ENCODE results near the gene ALDH1A2. TPM values are rescaled to one million over a fixed set of nuclear protein-coding genes. Genes with fewer than 3 reads are reported as not detected.
"Not testable (repeated sequence)": the region's sequence is repeated elsewhere in the genome, so short reads cannot be mapped to it uniquely, and the experiment has no call there.

The ALDH1A2 gene
- total RNA-seq = 10 to 100 TPM in 1 of 2 donors, 1 to 10 TPM in 1; 5.9 to 10.0 TPM
- polyA plus RNA-seq = 10 to 100 TPM in 1 of 2 donors, 1 to 10 TPM in 1; 3.8 to 15.1 TPM
- long read RNA-seq, donor 1, full-length matches to known transcripts = 11 of 19 reads
- long read RNA-seq, donor 1, partial matches to known transcripts = 3 of 19 reads
- long read RNA-seq, donor 1, other reads (novel, unspliced or antisense) = 5 of 19 reads
- long read RNA-seq, donor 2, full-length matches to known transcripts = 8 of 10 reads
- long read RNA-seq, donor 2, partial matches to known transcripts = 0 of 10 reads
- long read RNA-seq, donor 2, other reads (novel, unspliced or antisense) = 2 of 10 reads

DNA sequence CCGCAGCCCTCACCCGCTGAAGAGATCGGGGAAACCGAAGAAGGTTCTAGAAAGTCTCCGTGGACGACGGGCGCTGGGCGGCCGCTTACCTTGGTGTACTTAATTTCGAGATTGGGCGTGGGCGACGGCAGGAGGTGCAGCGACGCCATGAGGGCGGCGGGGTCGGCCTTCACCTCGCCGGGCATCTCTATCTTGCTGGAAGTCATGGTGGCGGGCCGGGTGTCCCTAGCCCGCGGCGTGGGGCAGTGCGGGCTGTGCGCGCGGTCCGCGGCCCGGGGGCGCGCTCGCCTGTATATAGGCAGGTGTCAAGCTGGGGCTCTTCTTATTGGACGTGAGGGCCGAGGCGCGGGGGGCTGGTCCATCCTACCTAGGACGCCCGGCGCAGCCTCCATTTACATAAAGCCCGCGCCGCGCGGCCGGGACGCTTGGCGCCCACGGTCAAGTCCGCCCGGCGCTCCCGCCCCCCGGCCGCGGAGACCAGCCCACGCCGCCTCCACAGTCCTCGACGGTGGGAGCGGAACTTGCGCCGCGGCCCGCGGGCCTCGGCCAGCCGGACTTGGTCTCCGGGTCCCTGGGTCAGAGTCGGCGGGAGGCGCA lies at the start of gene ALDH1A2:
TSS of gene ALDH1A2 (minus strand) at position 267 of the 597 bp plus-strand sequence. CDS start at position 206, 61 bp downstream.
- Histone ChIP-seq H3K9me3 (ENCODE audit: control insufficient read depth, low read length) (no peaks in the 10 kb centered on the region), H3K4me3 (ENCODE audit: low read length in 2 of 2) (peak within 1 kb of the TSS in 1 of 2 donors; percentile 23), H3K27me3 (ENCODE audit: control insufficient read depth in 1 of 2, insufficient read depth in 2 of 2, low read length in 1 of 2) (no peaks in the 10 kb centered on the region), H3K27ac (ENCODE audit: low read depth in 1 of 2, low read length in 2 of 2) (no peak within 1 kb of the TSS), H3K4me1 (ENCODE audit: control insufficient read depth in 1 of 2, insufficient read depth in 2 of 2, low read length in 2 of 2) (no peaks in the 10 kb centered on the region), H3K36me3 (ENCODE audit: control insufficient read depth in 1 of 2, insufficient read depth in 2 of 2, low read length in 1 of 2) (no peaks in the 10 kb centered on the region)
- intact Hi-C loops (cut with DNase I) = loop anchor here (5.0 to 10.0 kb wide), 7 partner anchors 201 to 503 kb away; no protein-coding TSS in a partner anchor
- DNase-seq (peak; percentile 47 to 77), ATAC-seq (ENCODE audit: low FRiP score) (peak; percentile 46)
- 2 to 3% methylated on average over 74 to 75 of the region's 75 CpGs for WGBS, 2 donors

GRCh38 chr15:58114812-58115211 lies 49.3 kb upstream of the ALDH1A2 start:
- H3K4me1 ChIP-seq (ENCODE audit: control insufficient read depth in 1 of 2, insufficient read depth in 2 of 2, low read length in 2 of 2) = no peaks in the 10 kb centered on the region
- DNase-seq (no peak), ATAC-seq (ENCODE audit: low FRiP score) (no peak)
- H3K27me3 ChIP-seq (ENCODE audit: control insufficient read depth in 1 of 2, insufficient read depth in 2 of 2, low read length in 1 of 2) = peaks cover 0 to 1% of the 10 kb centered on the region in 2 donors
- no peaks in the 10 kb centered on the region for H3K9me3 ChIP-seq (ENCODE audit: control insufficient read depth, low read length)
- H3K27ac ChIP-seq (ENCODE audit: low read depth in 1 of 2, low read length in 2 of 2) = no peak overlapping the region
- intact Hi-C loops (cut with DNase I) = no loop called here
- no peaks in the 10 kb centered on the region for H3K36me3 ChIP-seq (ENCODE audit: control insufficient read depth in 1 of 2, insufficient read depth in 2 of 2, low read length in 1 of 2)
- H3K4me3 ChIP-seq (ENCODE audit: low read length in 2 of 2) = no peak overlapping the region

DNA sequence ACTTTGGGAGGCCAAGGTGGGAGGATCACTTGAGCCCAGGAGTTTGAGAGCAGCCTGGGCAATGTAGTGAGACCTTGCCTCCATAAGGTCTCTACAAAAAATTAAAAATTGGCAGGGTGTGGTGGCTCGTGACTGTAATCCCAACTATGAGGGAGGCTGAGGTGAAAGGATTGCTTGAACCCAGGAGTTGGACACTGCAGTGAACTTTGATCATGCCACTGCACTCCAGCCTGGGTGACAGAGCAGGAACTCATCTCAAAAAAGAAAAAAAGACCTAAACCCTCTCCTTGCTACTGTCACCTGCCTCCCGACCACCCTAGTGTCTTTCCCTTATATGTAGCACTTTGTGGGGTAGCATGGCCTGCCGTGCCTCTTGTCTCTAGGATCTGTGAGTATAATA lies 48.9 kb upstream of the ALDH1A2 start:
- ATAC-seq (ENCODE audit: low FRiP score) (no peak), DNase-seq (no peak)
- Histone ChIP-seq H3K4me3 (ENCODE audit: low read length in 2 of 2) (no peak overlapping the region), H3K9me3 (ENCODE audit: control insufficient read depth, low read length) (no peaks in the 10 kb centered on the region), H3K27me3 (ENCODE audit: control insufficient read depth in 1 of 2, insufficient read depth in 2 of 2, low read length in 1 of 2) (peaks cover 0 to 3% of the 10 kb centered on the region in 2 donors), H3K27ac (ENCODE audit: low read depth in 1 of 2, low read length in 2 of 2) (no peak overlapping the region), H3K4me1 (ENCODE audit: control insufficient read depth in 1 of 2, insufficient read depth in 2 of 2, low read length in 2 of 2) (no peaks in the 10 kb centered on the region), H3K36me3 (ENCODE audit: control insufficient read depth in 1 of 2, insufficient read depth in 2 of 2, low read length in 1 of 2) (no peaks in the 10 kb centered on the region)
- WGBS, 2 donors = 75 to 82% methylated on average over 3 of the region's 3 CpGs
- intact Hi-C loops (cut with DNase I) = no loop called here

DNA sequence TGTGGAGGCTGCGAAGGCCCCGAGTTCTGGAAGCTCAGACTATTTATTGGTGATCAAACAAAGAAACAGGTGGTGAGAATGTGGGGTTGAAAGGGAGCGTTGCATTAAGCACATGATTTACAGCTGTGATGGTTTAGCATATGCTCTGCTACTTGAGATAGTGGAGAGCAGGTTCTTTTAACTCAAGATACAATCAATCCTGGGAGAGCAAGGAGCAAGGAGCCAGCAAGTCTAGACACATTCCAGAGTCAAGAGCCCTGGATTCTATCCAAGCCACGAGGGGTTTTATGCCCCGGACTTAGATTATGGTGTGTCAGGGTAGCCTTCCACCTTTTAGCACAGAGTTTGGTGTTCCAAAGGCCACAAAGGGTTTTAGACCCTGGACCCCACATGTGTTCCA lies 47.8 kb upstream of the ALDH1A2 start:
- H3K27ac ChIP-seq (ENCODE audit: low read depth in 1 of 2, low read length in 2 of 2); H3K9me3 ChIP-seq (ENCODE audit: control insufficient read depth, low read length); H3K27me3 ChIP-seq (ENCODE audit: control insufficient read depth in 1 of 2, insufficient read depth in 2 of 2, low read length in 1 of 2); ATAC-seq (ENCODE audit: low FRiP score); H3K4me3 ChIP-seq (ENCODE audit: low read length in 2 of 2); intact Hi-C loops (cut with DNase I); H3K4me1 ChIP-seq (ENCODE audit: control insufficient read depth in 1 of 2, insufficient read depth in 2 of 2, low read length in 2 of 2); DNase-seq; H3K36me3 ChIP-seq (ENCODE audit: control insufficient read depth in 1 of 2, insufficient read depth in 2 of 2, low read length in 1 of 2): not testable (repeated sequence)
- 41 to 43% methylated on average over 5 of the region's 5 CpGs for WGBS, 2 donors

DNA sequence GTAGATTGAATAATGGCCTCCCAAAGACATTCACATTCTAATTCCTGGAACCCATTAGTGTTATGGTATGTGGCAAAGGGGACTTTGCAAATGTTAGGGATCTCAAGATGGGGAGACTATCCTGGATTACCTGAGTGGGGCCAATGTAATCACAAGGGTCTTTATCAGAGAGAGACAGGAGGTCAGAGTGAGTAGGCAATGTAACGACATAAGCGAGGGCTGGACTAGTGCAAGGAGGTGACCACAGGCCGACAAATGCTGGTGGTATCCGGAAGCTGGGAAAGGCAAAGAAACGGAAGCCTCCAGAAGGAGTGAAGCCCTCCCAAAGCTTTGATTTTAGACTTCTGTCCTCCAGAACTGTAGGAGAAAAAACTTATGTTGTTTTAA lies 46.2 kb upstream of the ALDH1A2 start:
- Histone ChIP-seq H3K36me3 (ENCODE audit: control insufficient read depth in 1 of 2, insufficient read depth in 2 of 2, low read length in 1 of 2) (no peaks in the 10 kb centered on the region), H3K4me1 (ENCODE audit: control insufficient read depth in 1 of 2, insufficient read depth in 2 of 2, low read length in 2 of 2) (no peaks in the 10 kb centered on the region), H3K4me3 (ENCODE audit: low read length in 2 of 2) (no peak overlapping the region), H3K27me3 (ENCODE audit: control insufficient read depth in 1 of 2, insufficient read depth in 2 of 2, low read length in 1 of 2) (peaks cover 0 to 4% of the 10 kb centered on the region in 2 donors), H3K27ac (ENCODE audit: low read depth in 1 of 2, low read length in 2 of 2) (no peak overlapping the region), H3K9me3 (ENCODE audit: control insufficient read depth, low read length) (peaks cover 1% of the 10 kb centered on the region)
- ATAC-seq (ENCODE audit: low FRiP score) = no peak
- DNase-seq = no peak
- intact Hi-C loops (cut with DNase I) = no loop called here
- 94 to 96% methylated on average over 5 of the region's 5 CpGs for WGBS, 2 donors

DNA sequence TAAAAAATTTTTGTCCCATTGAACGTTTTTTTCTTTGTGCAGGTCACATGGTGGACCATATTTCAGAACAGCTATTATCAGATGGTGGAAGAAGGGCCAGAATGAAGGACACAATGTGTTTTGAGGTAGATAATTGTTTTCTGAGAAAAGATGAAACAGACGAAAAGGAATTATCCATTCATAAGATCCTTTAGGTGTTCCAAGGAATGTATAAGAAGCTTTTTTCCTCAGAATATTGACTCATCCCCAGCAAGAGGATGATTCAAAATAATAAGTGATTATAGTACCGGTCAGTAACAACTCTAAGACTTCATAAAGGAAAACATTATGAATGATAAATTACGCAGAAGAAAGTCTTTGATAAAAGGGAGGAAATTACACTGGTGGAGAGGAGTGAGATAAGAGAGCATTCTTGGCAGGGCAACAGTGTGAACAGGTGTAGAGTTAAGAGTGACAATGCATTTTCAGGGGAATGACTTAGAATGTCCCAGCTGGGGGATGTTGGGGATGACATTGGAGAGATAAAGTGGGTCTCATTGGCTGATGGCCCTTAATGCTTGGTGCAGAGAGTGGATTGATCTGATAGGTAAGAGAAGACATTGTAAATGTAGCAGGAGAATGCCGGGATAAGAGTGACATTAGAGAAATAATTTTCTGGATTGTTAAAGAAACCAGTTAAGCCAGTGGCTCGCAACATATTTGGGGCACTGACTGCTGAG lies 45.6 kb upstream of the ALDH1A2 start:
- Histone ChIP-seq H3K36me3 (ENCODE audit: control insufficient read depth in 1 of 2, insufficient read depth in 2 of 2, low read length in 1 of 2) (no peaks in the 10 kb centered on the region), H3K4me1 (ENCODE audit: control insufficient read depth in 1 of 2, insufficient read depth in 2 of 2, low read length in 2 of 2) (no peaks in the 10 kb centered on the region), H3K27me3 (ENCODE audit: control insufficient read depth in 1 of 2, insufficient read depth in 2 of 2, low read length in 1 of 2) (peaks cover 0 to 4% of the 10 kb centered on the region in 2 donors), H3K4me3 (ENCODE audit: low read length in 2 of 2) (no peak overlapping the region), H3K9me3 (ENCODE audit: control insufficient read depth, low read length) (peaks cover 1% of the 10 kb centered on the region), H3K27ac (ENCODE audit: low read depth in 1 of 2, low read length in 2 of 2) (no peak overlapping the region)
- WGBS, 2 donors = 68 to 70% methylated on average over 6 of the region's 6 CpGs
- DNase-seq = no peak
- intact Hi-C loops (cut with DNase I) = no loop called here
- ATAC-seq (ENCODE audit: low FRiP score) = no peak

DNA sequence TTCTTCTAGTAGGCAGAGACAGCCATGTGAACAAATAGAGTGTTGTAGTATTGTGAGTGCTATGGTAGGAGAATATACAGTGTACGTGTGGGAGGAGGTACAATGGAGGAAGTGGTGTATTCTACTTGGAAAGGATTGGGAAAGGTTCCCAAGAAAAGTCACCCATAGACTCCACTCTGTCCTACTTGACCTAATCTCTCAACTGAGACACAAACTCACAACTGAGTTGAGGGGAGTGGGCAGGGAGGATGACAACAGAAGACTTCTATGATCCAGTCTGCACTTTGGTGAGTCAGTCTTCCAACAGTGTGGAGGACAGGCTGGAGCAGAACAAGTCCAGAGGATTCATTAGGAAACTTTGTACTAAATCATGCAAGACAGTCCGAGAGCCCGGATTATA lies 43.9 kb upstream of the ALDH1A2 start:
- H3K4me3 ChIP-seq (ENCODE audit: low read length in 2 of 2) = no peak overlapping the region
- ATAC-seq (ENCODE audit: low FRiP score) (no peak), DNase-seq (no peak)
- H3K4me1 ChIP-seq (ENCODE audit: control insufficient read depth in 1 of 2, insufficient read depth in 2 of 2, low read length in 2 of 2) = no peaks in the 10 kb centered on the region
- WGBS, 2 donors = 81 to 91% methylated on average over 3 of the region's 3 CpGs
- no peak overlapping the region for H3K27ac ChIP-seq (ENCODE audit: low read depth in 1 of 2, low read length in 2 of 2)
- no peaks in the 10 kb centered on the region for H3K36me3 ChIP-seq (ENCODE audit: control insufficient read depth in 1 of 2, insufficient read depth in 2 of 2, low read length in 1 of 2)
- intact Hi-C loops (cut with DNase I) = no loop called here
- peaks cover 0 to 4% of the 10 kb centered on the region in 2 donors for H3K27me3 ChIP-seq (ENCODE audit: control insufficient read depth in 1 of 2, insufficient read depth in 2 of 2, low read length in 1 of 2)
- H3K9me3 ChIP-seq (ENCODE audit: control insufficient read depth, low read length) = peaks cover 1% of the 10 kb centered on the region

DNA sequence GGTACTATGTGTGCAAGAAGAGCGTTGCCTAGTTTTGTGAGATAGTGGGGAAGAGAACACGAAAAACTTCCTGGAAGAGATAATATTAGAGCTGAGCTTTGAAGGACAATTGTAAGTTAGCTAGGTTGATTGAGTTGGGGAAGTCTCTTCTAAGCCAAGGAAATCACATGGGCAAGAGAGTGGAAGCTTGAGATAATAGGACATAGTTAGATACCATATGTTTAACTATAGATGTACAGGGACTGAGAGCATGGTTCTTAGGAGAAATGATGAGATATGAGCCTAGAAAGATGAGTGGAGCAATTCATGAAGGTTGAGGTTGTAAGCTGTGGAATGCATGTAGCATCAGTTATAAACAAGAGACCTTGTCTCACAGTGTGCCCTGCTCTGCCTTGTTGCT lies 42.6 kb upstream of the ALDH1A2 start:
- H3K27ac ChIP-seq (ENCODE audit: low read depth in 1 of 2, low read length in 2 of 2) = no peak overlapping the region
- no peaks in the 10 kb centered on the region for H3K36me3 ChIP-seq (ENCODE audit: control insufficient read depth in 1 of 2, insufficient read depth in 2 of 2, low read length in 1 of 2)
- ATAC-seq (ENCODE audit: low FRiP score) (no peak), DNase-seq (no peak)
- H3K4me3 ChIP-seq (ENCODE audit: low read length in 2 of 2) = no peak overlapping the region
- H3K27me3 ChIP-seq (ENCODE audit: control insufficient read depth in 1 of 2, insufficient read depth in 2 of 2, low read length in 1 of 2) = peaks cover 0 to 4% of the 10 kb centered on the region in 2 donors
- intact Hi-C loops (cut with DNase I) = no loop called here
- WGBS, 2 donors = 86 to 87% methylated on average over 2 of the region's 2 CpGs
- H3K9me3 ChIP-seq (ENCODE audit: control insufficient read depth, low read length) = peaks cover 1% of the 10 kb centered on the region
- no peaks in the 10 kb centered on the region for H3K4me1 ChIP-seq (ENCODE audit: control insufficient read depth in 1 of 2, insufficient read depth in 2 of 2, low read length in 2 of 2)
